Caco-2 (cell line): ENCODE results near the gene MAP2K5. TPM values are rescaled to one million over a fixed set of nuclear protein-coding genes. Genes with fewer than 3 reads are reported as not detected.

Experiments used
- BruUV-seq: library from RNA; stranded (reverse); fragments of 400-500 nt; replicated peaks from 2 replicates; lab custom pipeline; 2021; lab: Mats Ljungman, UMichigan
- CTCF ChIA-PET: fragments of 300-600 bp; sonication (Branson Sonifier 250); formaldehyde crosslinking; loops from one replicate; lab custom pipeline; 2022; ENCODE audit warnings: antibody characterized with exemption; lab: Charles Lee
- POLR2A ChIA-PET: fragments of 300-600 bp; sonication (Branson Sonifier 250); formaldehyde crosslinking; loops from one replicate; lab custom pipeline; 2022; ENCODE audit warnings: antibody characterized with exemption; lab: Charles Lee
- DNase-seq, 2 experiments: peaks; one replicate each; pipeline versions ENCODE4 v3.0.0 to v3.0.0-alpha.2; 2020 to 2022
- H3K27me3 ChIP-seq: replicated peaks from 2 replicates; pipeline ENCODE4 v1.6.0; 2011; ENCODE audit warnings: low read length; ENCODE audit not compliant: control insufficient read depth, insufficient read depth
- H3K36me3 ChIP-seq: 2 replicates; pipeline ENCODE4 v1.5.1; 2011; ENCODE audit warnings: low read length; ENCODE audit not compliant: control insufficient read depth, insufficient read depth
- H3K4me1 ChIP-seq: fragments of 250-450 bp; sonication (Bioruptor Pico); 2 replicates; pipeline ENCODE4 v1.5.1; 2020; ENCODE audit warnings: mild to moderate bottlenecking
- H3K4me3 ChIP-seq: 2 replicates; pipeline ENCODE4 v1.5.1; 2011; ENCODE audit warnings: low read depth, mild to moderate bottlenecking, control low read depth, low read length
- H3K9me3 ChIP-seq: fragments of 250-450 bp; sonication (Bioruptor Pico); 2 replicates; pipeline ENCODE4 v1.5.1; 2020; ENCODE audit warnings: mild to moderate bottlenecking, moderate library complexity
- H3K27ac Mint-ChIP-seq: one replicate; pipeline ENCODE4 v1.8.0; 2022; ENCODE audit warnings: mixed read lengths; ENCODE audit not compliant: unreplicated experiment
- H3K27me3 Mint-ChIP-seq: one replicate; pipeline ENCODE4 v1.8.0; 2022; ENCODE audit warnings: mixed read lengths; ENCODE audit not compliant: insufficient read depth, unreplicated experiment
- H3K36me3 Mint-ChIP-seq: one replicate; pipeline ENCODE4 v1.8.0; 2022; ENCODE audit warnings: mild to moderate bottlenecking, mixed read lengths; ENCODE audit not compliant: insufficient read depth, unreplicated experiment
- H3K4me1 Mint-ChIP-seq: one replicate; pipeline ENCODE4 v1.8.0; 2022; ENCODE audit warnings: low read depth, mixed read lengths; ENCODE audit not compliant: unreplicated experiment
- H3K4me3 Mint-ChIP-seq: one replicate; pipeline ENCODE4 v1.8.0; 2022; ENCODE audit warnings: mild to moderate bottlenecking, moderate library complexity, mixed read lengths; ENCODE audit not compliant: unreplicated experiment
- H3K9me3 Mint-ChIP-seq: one replicate; pipeline ENCODE4 v1.8.0; 2022; ENCODE audit warnings: mixed read lengths; ENCODE audit not compliant: unreplicated experiment
- CTCF ChIP-seq, 2 experiments: fragments of 200-600 bp in 1 of 2; IDR thresholded peaks; 1 replicate in 1 of 2; 2 replicates in 1 of 2; pipeline versions ENCODE4 v1.5.1 to v1.8.0; 2011 to 2022; ENCODE audit warnings: antibody characterized with exemption in 1 of 2, control low read depth in 1 of 2, inconsistent platforms in 1 of 2, low read depth in 1 of 2, low read length in 1 of 2, mild to moderate bottlenecking in 1 of 2, moderate library complexity in 1 of 2; ENCODE audit not compliant: insufficient read depth in 1 of 2, severe bottlenecking in 1 of 2, unreplicated experiment in 1 of 2
- intact Hi-C: fragments of 100-400 bp; cut with micrococcal nuclease; formaldehyde crosslinking; loops from one replicate; pipeline ENCODE4 v1.10.0; 2022; ENCODE audit not compliant: unreplicated experiment
- total RNA-seq: library from RNA; stranded (reverse); gene quantifications from 2 replicates; pipeline ENCODE4 v1.2.3, GENCODE V29; 2022

Gene MAP2K5
- total RNA-seq, 1 experiment from 2014 or later = 12.2 TPM

GRCh38 chr15:67571648-67572415, 29.3 kb downstream of the MAP2K5 start:
- H3K4me1 ChIP-seq = no peaks in the 10 kb centered on the region
- no peaks in the 10 kb centered on the region for H3K36me3 ChIP-seq
- no peak for DNase-seq
- no peaks in the 10 kb centered on the region for H3K9me3 Mint-ChIP-seq
- H3K4me3 Mint-ChIP-seq = no peak overlapping the region
- CTCF ChIA-PET = no interaction called here
- no peak for TF ChIP-seq CTCF (IDR thresholded peaks at IDR 0.05; ENCODE audit: insufficient read depth in 1 of 2, low read depth in 1 of 2, low read length in 1 of 2, severe bottlenecking in 1 of 2, unreplicated experiment in 1 of 2)
- H3K4me1 Mint-ChIP-seq = peaks cover 7% of the 10 kb centered on the region
- intact Hi-C loops = no loop called here
- POLR2A ChIA-PET = no interaction called here
- no peaks in the 10 kb centered on the region for H3K27me3 ChIP-seq
- H3K36me3 Mint-ChIP-seq = no peaks in the 10 kb centered on the region
- H3K9me3 ChIP-seq = no peaks in the 10 kb centered on the region
- no peak overlapping the region for H3K4me3 ChIP-seq
- no TSS peak for BruUV-seq
- no peaks in the 10 kb centered on the region for H3K27me3 Mint-ChIP-seq
- no peak overlapping the region for H3K27ac Mint-ChIP-seq

GRCh38 chr15:67573194-67573593, 30.7 kb downstream of the MAP2K5 start:
- H3K27ac Mint-ChIP-seq = no peak overlapping the region
- H3K9me3 ChIP-seq = no peaks in the 10 kb centered on the region
- TF ChIP-seq CTCF (IDR thresholded peaks at IDR 0.05; ENCODE audit: insufficient read depth in 1 of 2, low read depth in 1 of 2, low read length in 1 of 2, severe bottlenecking in 1 of 2, unreplicated experiment in 1 of 2) = no peak
- H3K27me3 Mint-ChIP-seq = no peaks in the 10 kb centered on the region
- no peak overlapping the region for H3K4me3 ChIP-seq
- DNase-seq = no peak
- no peaks in the 10 kb centered on the region for H3K36me3 ChIP-seq
- no peaks in the 10 kb centered on the region for H3K36me3 Mint-ChIP-seq
- BruUV-seq = no TSS peak
- no peaks in the 10 kb centered on the region for H3K4me1 ChIP-seq
- intact Hi-C loops = no loop called here
- ChIA-PET POLR2A (no interaction called here), CTCF (no interaction called here)
- H3K9me3 Mint-ChIP-seq = no peaks in the 10 kb centered on the region
- H3K27me3 ChIP-seq = no peaks in the 10 kb centered on the region
- H3K4me1 Mint-ChIP-seq = peaks cover 7% of the 10 kb centered on the region
- no peak overlapping the region for H3K4me3 Mint-ChIP-seq

GRCh38 chr15:67575039-67575502, 32.6 kb downstream of the MAP2K5 start:
- BruUV-seq = no TSS peak
- no peak for TF ChIP-seq CTCF (IDR thresholded peaks at IDR 0.05; ENCODE audit: insufficient read depth in 1 of 2, low read depth in 1 of 2, low read length in 1 of 2, severe bottlenecking in 1 of 2, unreplicated experiment in 1 of 2)
- ChIA-PET CTCF (no interaction called here), POLR2A (no interaction called here)
- intact Hi-C loops = no loop called here
- no peaks in the 10 kb centered on the region for H3K4me1 ChIP-seq
- H3K36me3 Mint-ChIP-seq = no peaks in the 10 kb centered on the region
- H3K9me3 ChIP-seq = no peaks in the 10 kb centered on the region
- H3K27ac Mint-ChIP-seq = no peak overlapping the region
- H3K4me3 ChIP-seq = no peak overlapping the region
- no peaks in the 10 kb centered on the region for H3K36me3 ChIP-seq
- peaks cover 7% of the 10 kb centered on the region for H3K4me1 Mint-ChIP-seq
- no peak overlapping the region for H3K4me3 Mint-ChIP-seq
- DNase-seq = no peak
- H3K27me3 Mint-ChIP-seq = no peaks in the 10 kb centered on the region
- no peaks in the 10 kb centered on the region for H3K27me3 ChIP-seq
- no peaks in the 10 kb centered on the region for H3K9me3 Mint-ChIP-seq
